ENCODE measurements around the gene BRIP1. TPM values are rescaled to one million over a fixed set of nuclear protein-coding genes. Genes with fewer than 3 reads are reported as not detected.

BRIP1 gene
- total and polyA plus RNA-seq, 9 of the 15 experiments (the other 6 are each of a cell fraction or from before 2014, with no cell fraction given): 2.4 to 17.5 (median 11.2) TPM

DNA sequence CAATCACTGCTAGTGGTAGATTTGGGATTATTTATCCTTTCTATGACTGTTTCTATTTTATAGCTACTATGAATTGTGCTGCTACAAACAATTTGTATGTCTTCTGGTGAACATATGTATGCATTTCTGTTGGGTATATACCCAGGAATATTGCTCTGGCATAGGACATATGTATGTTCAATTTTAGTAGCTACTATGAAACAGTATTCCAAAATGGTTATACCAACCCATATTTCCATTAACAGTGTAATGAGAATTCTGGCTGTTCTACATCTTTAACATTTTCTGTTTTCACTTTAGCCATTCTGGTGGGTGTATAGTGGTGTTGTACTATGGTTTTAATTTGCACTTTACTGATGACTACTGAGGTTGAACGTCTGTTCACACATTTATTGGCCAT lies 214.7 kb downstream of the BRIP1 start:
- Histone ChIP-seq H3K9me3 (replicated peaks; ENCODE audit: control insufficient read depth, insufficient read depth, low read depth, low read length) (no peaks in the 10 kb centered on the region), H4K20me1 (replicated peaks; ENCODE audit: control insufficient read depth, insufficient read depth, low read length) (no peaks in the 10 kb centered on the region), H3K27me3 (ENCODE audit: control insufficient read depth in 2 of 2, insufficient read depth in 2 of 2, low read length in 2 of 2) (peaks cover 4 to 6% of the 10 kb centered on the region in 2 experiments; a peak in 3 of 5 replicates), H3K79me2 (ENCODE audit: control insufficient read depth, insufficient read depth, low read length) (no peaks in the 10 kb centered on the region), H3K27ac (ENCODE audit: extremely low read depth, low read depth, low read length) (no peak overlapping the region), H3K4me1 (replicated peaks in 1 of 2; ENCODE audit: control insufficient read depth in 2 of 2, insufficient read depth in 2 of 2, low read length in 2 of 2) (no peaks in the 10 kb centered on the region), H3K4me3 (no peak overlapping the region), H2AFZ (ENCODE audit: low read depth, low read length) (no peak overlapping the region), H3K36me3 (ENCODE audit: control insufficient read depth, insufficient read depth, low read length) (no peaks in the 10 kb centered on the region), H3K9ac (ENCODE audit: insufficient read depth in 1 of 2, low read depth in 2 of 2, low read length in 2 of 2) (no peak overlapping the region), H3K4me2 (ENCODE audit: insufficient read depth, low read length) (no peak overlapping the region), H3K9me1 (ENCODE audit: control insufficient read depth, insufficient read depth, low read length) (no peaks in the 10 kb centered on the region)
- CTCF ChIA-PET (ENCODE audit: low intra/inter-chr PET ratio): no interaction called here
- 0% methylated on average over 1 of the region's 1 CpG for WGBS (ENCODE audit: insufficient coverage, low coverage, missing lambda C conversion rate)
- intact Hi-C loops (cut with micrococcal nuclease) (no loop called here), in situ Hi-C loops (cut with MboI) (no loop called here)
- FAIRE-seq (no peak), DNase-seq (ENCODE audit: extremely low read depth in 1 of 4, low spot score in 3 of 4) (no peak), ATAC-seq (no peak)
- TF ChIP-seq PHF21A (IDR thresholded peaks at IDR 0.05; ENCODE audit: borderline replicate concordance, low read depth): no peak
- TF ChIP-seq, protein P1, sequence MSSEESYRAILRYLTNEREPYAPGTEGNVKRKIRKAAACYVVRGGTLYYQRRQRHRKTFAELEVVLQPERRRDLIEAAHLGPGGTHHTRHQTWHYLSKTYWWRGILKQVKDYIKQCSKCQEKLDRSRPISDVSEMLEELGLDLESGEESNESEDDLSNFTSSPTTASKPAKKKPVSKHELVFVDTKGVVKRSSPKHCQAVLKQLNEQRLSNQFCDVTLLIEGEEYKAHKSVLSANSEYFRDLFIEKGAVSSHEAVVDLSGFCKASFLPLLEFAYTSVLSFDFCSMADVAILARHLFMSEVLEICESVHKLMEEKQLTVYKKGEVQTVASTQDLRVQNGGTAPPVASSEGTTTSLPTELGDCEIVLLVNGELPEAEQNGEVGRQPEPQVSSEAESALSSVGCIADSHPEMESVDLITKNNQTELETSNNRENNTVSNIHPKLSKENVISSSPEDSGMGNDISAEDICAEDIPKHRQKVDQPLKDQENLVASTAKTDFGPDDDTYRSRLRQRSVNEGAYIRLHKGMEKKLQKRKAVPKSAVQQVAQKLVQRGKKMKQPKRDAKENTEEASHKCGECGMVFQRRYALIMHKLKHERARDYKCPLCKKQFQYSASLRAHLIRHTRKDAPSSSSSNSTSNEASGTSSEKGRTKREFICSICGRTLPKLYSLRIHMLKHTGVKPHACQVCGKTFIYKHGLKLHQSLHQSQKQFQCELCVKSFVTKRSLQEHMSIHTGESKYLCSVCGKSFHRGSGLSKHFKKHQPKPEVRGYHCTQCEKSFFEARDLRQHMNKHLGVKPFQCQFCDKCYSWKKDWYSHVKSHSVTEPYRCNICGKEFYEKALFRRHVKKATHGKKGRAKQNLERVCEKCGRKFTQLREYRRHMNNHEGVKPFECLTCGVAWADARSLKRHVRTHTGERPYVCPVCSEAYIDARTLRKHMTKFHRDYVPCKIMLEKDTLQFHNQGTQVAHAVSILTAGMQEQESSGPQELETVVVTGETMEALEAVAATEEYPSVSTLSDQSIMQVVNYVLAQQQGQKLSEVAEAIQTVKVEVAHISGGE (CRISPR knock-in tag; IDR thresholded peaks at IDR 0.05): peak in 1 of 3 experiments; percentile 89; a peak in 2 of 6 replicates
- POLR2A ChIA-PET: no interaction called here
- BruUV-seq (replicated peaks): no TSS peak
